Stimulated activated naive CD4-positive, alpha-beta T cell (primary cell): Measurements from ENCODE around the gene STXBP2.

ENCODE experiments used
- DNase-seq, 6 experiments: peaks; one replicate each; lab custom pipeline; 2025; lab: John Stamatoyannopoulos, UW

The STXBP2 gene

GRCh38 chr19:7632340-7633203, 4.3 kb upstream of the STXBP2 start:
- DNase-seq, result no peak

GRCh38 chr19:7633698-7634097, 3.2 kb upstream of the STXBP2 start, which contains the start of gene PCP2:
Gene PCP2, minus strand, starts transcription at chr19:7633719. Its CDS starts 262 bp downstream, at chr19:7633457.
- DNase-seq, result no peak

DNA sequence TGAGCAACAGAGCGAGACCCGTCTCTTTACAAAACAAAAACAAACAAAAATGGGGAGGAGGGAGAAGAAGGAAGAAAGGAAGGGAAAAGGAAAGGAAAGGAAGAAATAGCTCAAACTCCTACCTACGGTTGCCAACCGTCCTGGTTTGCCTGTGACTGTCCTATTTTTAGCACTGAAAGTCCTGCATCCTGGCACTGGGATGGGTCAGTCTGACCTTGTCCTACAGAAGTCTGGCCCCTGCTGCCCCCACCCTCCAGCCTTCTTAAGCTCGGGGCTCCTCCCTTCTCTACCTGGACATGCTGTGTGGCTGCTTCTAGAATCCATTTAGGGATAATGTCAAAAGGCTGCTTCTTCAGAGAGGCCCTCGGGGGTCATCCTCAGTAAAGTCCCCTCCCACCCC, 1.2 kb upstream of the STXBP2 start:
- DNase-seq, result no peak

- DNase-seq, result no peak
These were observed 606 bp upstream of the STXBP2 start for GRCh38 chr19:7636317-7636690.

DNA sequence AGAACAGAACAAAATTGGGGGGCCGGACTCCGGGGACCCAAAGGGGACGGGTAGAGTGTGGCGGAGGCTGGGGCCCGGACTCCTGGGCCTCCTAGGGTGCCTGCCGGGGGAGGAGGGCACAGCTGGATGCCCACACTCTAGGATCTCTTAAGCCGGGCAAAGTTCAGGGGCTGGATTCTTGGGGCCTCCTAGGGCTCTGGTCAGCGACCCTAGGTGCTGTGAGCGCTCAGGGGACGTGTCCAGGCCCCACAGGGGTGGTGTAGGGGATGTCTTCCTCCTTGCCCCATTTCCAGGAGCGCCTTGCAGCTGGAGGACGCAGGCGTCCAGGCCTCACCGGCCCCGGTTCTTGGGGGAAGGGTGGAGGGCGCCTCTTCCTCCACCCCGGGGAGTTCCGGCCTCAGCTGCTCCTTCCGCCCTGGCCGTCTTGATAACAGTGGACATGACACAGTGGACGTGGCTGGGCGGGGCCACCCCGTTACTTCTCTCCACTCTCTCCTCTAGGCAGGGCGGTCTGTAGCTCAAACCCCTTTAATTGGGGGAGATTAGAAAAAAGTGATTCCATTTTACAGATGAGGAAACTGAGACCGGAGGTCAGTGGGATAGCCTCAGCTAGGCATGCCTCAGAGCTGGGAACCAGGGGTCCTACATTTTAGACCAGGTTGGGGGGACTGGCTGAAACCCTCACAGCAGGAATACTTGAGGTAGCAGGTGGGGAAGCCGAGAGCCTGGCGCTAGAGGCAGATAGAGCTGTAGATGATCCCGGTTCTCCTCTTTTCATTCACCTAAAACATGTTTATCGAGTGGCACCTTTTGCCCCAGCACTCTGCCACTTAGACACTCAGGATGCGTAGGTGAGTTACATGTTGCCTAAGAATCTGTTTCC, 705 bp downstream of the STXBP2 start:
- peak in 3 of 6 experiments; percentile 39 to 45 (median 44) for DNase-seq

- no peak for DNase-seq
These were observed 2.0 kb downstream of the STXBP2 start for GRCh38 chr19:7638802-7639465.

GRCh38 chr19:7639863-7640348, 3.0 kb downstream of the STXBP2 start:
- DNase-seq, result no peak

- DNase-seq, result no peak
These were observed 3.9 kb downstream of the STXBP2 start for GRCh38 chr19:7640803-7641202.

DNA sequence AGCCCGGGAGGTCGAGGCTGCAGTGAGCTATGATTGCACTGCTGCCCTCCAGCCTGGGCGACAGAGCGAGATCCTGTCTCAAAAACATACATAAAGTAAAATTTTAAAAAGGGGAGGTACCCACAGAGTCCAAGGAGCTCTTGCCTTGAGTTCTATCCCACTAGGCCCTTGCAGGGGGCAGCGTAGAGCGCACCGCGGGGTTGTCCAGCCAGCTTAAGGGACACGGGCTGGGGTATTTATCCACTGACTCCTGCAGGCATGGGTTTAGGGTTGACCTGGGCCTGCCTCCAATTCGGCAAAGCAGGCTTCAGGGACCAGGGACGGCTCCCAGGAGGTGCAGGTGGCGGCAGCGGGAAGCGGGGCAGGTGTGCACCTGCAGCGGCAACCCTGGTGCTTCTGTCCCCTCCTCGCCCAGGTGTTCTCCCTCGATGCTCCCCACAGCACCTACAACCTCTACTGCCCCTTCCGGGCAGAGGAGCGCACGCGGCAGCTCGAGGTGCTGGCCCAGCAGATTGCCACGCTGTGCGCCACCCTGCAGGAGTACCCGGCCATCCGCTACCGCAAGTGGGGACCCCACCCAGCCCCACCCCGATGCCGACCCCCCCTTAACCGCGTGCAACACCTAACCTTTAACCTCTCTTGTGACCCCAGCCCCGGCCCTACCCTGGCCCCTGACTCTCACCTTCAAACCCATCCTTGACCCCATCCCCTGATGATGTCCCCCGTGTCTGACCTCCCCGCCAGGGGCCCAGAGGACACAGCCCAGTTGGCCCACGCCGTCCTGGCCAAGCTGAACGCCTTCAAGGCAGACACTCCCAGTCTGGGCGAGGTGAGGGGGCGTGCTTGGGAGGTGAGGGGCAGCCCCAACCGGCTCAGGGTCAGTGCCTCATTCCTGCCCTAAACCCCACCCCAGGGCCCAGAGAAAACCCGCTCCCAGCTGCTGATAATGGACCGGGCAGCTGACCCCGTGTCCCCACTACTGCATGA, 4.7 kb downstream of the STXBP2 start:
- no peak for DNase-seq

GRCh38 chr19:7642295-7643030, 5.6 kb downstream of the STXBP2 start:
- DNase-seq, result no peak

DNA sequence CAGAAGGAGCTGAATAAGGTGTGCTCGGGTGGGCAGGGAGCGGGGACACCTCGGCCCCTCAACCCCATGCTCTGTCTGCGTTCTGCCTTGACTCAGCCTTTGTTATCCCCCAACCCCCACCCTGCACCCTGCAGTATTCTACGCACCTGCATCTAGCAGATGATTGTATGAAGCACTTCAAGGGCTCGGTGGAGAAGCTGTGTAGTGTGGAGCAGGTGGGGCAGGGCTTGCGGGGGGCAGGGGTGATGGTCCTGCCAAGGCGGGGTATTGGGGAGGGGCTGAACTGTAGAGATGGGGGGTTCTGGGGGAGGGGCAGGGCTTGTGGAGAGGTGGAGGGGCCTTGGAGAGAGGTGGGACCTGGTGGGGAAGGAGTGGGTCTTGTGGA, 6.1 kb downstream of the STXBP2 start:
- no peak for DNase-seq

DNA sequence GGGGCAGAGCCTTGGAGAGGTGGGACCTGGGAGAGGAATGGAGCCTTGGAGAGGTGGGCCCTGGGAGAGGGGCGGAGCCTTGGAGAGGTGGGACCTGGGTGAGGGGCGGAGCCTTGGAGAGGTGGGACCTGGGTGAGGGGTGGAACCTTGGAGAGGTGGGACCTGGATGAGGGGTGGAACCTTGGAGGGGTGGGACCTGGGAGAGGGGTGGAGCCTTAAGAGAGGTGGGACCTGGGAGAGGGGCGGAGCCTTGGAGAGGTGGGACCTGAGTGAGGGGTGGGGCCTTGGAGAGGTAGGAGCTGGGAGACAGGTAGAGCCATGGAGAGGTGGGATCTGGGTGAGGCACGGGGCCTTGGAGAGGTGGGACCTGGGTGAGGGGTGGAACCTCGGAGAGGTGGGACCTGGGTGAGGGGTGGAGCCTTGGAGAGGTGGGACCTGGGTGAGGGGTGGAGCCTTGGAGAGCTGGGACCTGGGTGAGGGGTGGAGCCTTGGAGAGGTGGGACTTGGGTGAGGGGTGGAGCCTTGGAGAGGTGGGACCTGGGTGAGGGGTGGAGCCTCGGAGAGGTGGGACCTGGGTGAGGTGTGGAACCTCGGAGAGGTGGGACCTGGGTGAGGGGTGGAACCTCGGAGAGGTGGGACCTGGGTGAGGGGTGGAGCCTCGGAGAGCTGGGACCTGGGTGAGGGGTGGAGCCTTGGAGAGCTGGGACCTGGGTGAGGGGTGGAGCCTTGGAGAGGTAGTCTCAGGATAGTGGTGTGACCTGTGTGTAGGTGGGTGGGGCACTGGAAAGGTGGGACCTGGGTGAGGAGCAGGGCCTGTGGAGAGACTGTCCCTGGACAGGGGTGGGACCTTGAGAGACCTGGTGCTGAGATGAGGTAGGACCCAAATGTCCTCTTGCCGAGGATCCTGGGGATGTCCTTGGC, 7.0 kb downstream of the STXBP2 start:
- peak in 2 of 6 experiments; percentile 33 to 36 for DNase-seq

GRCh38 chr19:7644550-7644877, 7.6 kb downstream of the STXBP2 start:
- no peak for DNase-seq

- DNase-seq, result no peak
These were observed 8.3 kb downstream of the STXBP2 start for GRCh38 chr19:7645163-7645562.

- DNase-seq, result no peak
These were observed 8.9 kb downstream of the STXBP2 start for GRCh38 chr19:7645656-7646425.

GRCh38 chr19:7646426-7646700, 9.5 kb downstream of the STXBP2 start:
- DNase-seq, result no peak

DNA sequence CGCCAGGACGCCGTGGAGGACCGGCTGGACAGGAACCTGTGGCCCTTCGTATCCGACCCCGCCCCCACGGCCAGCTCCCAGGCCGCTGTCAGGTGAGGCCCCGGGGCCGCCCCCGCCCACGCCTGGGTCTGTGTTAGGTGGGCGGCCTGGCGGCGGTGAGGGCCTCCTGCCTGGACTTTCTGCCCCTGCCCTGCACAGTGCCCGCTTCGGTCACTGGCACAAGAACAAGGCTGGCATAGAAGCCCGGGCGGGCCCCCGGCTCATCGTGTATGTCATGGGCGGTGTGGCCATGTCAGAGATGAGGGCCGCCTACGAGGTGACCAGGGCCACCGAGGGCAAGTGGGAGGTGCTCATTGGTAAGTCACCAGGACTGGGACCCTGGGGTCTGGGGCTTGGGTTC, 10.2 kb downstream of the STXBP2 start:
- DNase-seq, result no peak

GRCh38 chr19:7648265-7649014, 11.5 kb downstream of the STXBP2 start:
- no peak for DNase-seq
